Naive thymus-derived CD8-positive, alpha-beta T cell (primary cell): ENCODE measurements around the gene CLASRP. TPM values are rescaled to one million over a fixed set of nuclear protein-coding genes. Genes with fewer than 3 reads are reported as not detected.

Experiments
- ATAC-seq, 2 donors: fragments of 150-1000 bp; cut with Tn5 transposase in 1 of 2; sonication (Bioruptor Pico), chemical (Tn5 transposase) in 1 of 2; 1 replicate in 1 of 2; 2 replicates in 1 of 2; pipeline ENCODE4 v1.10.0; 2021; ENCODE audit warnings: mild to moderate bottlenecking in 2 of 2, moderate library complexity in 2 of 2
- POLR2A ChIA-PET: fragments of 350-600 bp; sonication (Branson Sonifier 250); formaldehyde crosslinking; loops from one replicate; lab custom pipeline; 2021; ENCODE audit warnings: antibody characterized with exemption; lab: Charles Lee
- DNase-seq, 10 donors: peaks; one replicate each; pipeline versions ENCODE4 v3.0.0 to v3.0.0-alpha.2; 2020 to 2022
- H3K27ac Mint-ChIP-seq, 10 donors: one replicate each; pipeline ENCODE4 v1.8.0; 2020 to 2022; ENCODE audit warnings: mild to moderate bottlenecking in 10 of 10, mixed read lengths in 10 of 10, moderate library complexity in 4 of 10, inconsistent platforms in 1 of 10
- H3K27me3 Mint-ChIP-seq, 5 donors: one replicate each; pipeline ENCODE4 v1.8.0; 2021 to 2022; ENCODE audit warnings: mixed read lengths in 5 of 5
- H3K36me3 Mint-ChIP-seq, 3 donors: one replicate each; pipeline ENCODE4 v1.8.0; 2020 to 2022; ENCODE audit warnings: mixed read lengths in 3 of 3, mild to moderate bottlenecking in 2 of 3, inconsistent platforms in 1 of 3
- H3K4me1 Mint-ChIP-seq, 4 donors: one replicate each; pipeline ENCODE4 v1.8.0; 2021 to 2022; ENCODE audit warnings: mixed read lengths in 4 of 4
- H3K4me3 Mint-ChIP-seq, 10 donors: one replicate each; pipeline ENCODE4 v1.8.0; 2020 to 2022; ENCODE audit warnings: mild to moderate bottlenecking in 10 of 10, mixed read lengths in 10 of 10, moderate library complexity in 6 of 10, inconsistent platforms in 1 of 10
- H3K9me3 Mint-ChIP-seq, 9 donors: one replicate each; pipeline ENCODE4 v1.8.0; 2020 to 2022; ENCODE audit warnings: mixed read lengths in 9 of 9, mild to moderate bottlenecking in 3 of 9, inconsistent platforms in 1 of 9, moderate library complexity in 1 of 9
- polyA plus RNA-seq, 3 donors: library from polyadenylated mRNA; unstranded; fragments of 300-500 nt; fragmentation: Illumina TruSeq; gene quantifications; one replicate each; pipeline ENCODE4 v1.2.3, GENCODE V29; 2021
- total RNA-seq, 8 experiments: library from RNA in 2 of 8; stranded (reverse) in 2 of 8; gene quantifications; one replicate each; pipeline ENCODE4 v1.2.3 and lab custom pipeline; 2021 to 2026

CLASRP gene
- total and polyA plus RNA-seq, 5 experiments from 2014 or later, result 2.0 to 150 (median 6.7) TPM

GRCh38 chr19:45027371-45027770 lies 11.5 kb upstream of the CLASRP start:
- H3K36me3 Mint-ChIP-seq, result peaks cover 0 to 47% (median 15%) of the 10 kb centered on the region in 3 donors
- H3K27ac Mint-ChIP-seq, result peak overlapping the region in 1 of 10 donors; percentile 28
- POLR2A ChIA-PET, result no interaction called here
- no peaks in the 10 kb centered on the region for H3K27me3 Mint-ChIP-seq
- H3K4me1 Mint-ChIP-seq, result no peaks in the 10 kb centered on the region
- no peak for DNase-seq
- ATAC-seq, result no peak
- no peak overlapping the region for H3K4me3 Mint-ChIP-seq
- no peaks in the 10 kb centered on the region for H3K9me3 Mint-ChIP-seq

GRCh38 chr19:45030825-45031224 lies 8.0 kb upstream of the CLASRP start:
- peaks cover 0 to 2% (median 0%) of the 10 kb centered on the region in 4 donors for H3K4me1 Mint-ChIP-seq

GRCh38 chr19:45032421-45032820 lies 6.4 kb upstream of the CLASRP start:
- Mint-ChIP-seq H3K4me1 (peaks cover 0 to 2% (median 0%) of the 10 kb centered on the region in 4 donors), H3K4me3 (no peak overlapping the region), H3K27me3 (no peaks in the 10 kb centered on the region), H3K36me3 (peaks cover 0 to 55% (median 22%) of the 10 kb centered on the region in 3 donors), H3K27ac (no peak overlapping the region), H3K9me3 (no peaks in the 10 kb centered on the region)
- no peak for ATAC-seq
- DNase-seq, result no peak
- POLR2A ChIA-PET, result no interaction called here

More at GRCh38 chr19:45030825-45031224, 8.0 kb upstream of the CLASRP start:
- no peak overlapping the region for H3K4me3 Mint-ChIP-seq
- H3K36me3 Mint-ChIP-seq, result peaks cover 0 to 61% (median 24%) of the 10 kb centered on the region in 3 donors
- H3K9me3 Mint-ChIP-seq, result no peaks in the 10 kb centered on the region
- H3K27me3 Mint-ChIP-seq, result no peaks in the 10 kb centered on the region
- H3K27ac Mint-ChIP-seq, result no peak overlapping the region
- ATAC-seq (no peak), DNase-seq (no peak)
- POLR2A ChIA-PET, result no interaction called here

GRCh38 chr19:45035755-45036154 lies 3.1 kb upstream of the CLASRP start:
- H3K36me3 Mint-ChIP-seq, result peaks cover 0 to 42% (median 14%) of the 10 kb centered on the region in 3 donors
- DNase-seq (no peak), ATAC-seq (no peak)
- H3K4me3 Mint-ChIP-seq, result no peak overlapping the region
- no peaks in the 10 kb centered on the region for H3K9me3 Mint-ChIP-seq
- POLR2A ChIA-PET, result no interaction called here
- no peaks in the 10 kb centered on the region for H3K27me3 Mint-ChIP-seq
- H3K4me1 Mint-ChIP-seq, result peaks cover 12 to 23% (median 20%) of the 10 kb centered on the region in 4 donors
- no peak overlapping the region for H3K27ac Mint-ChIP-seq

DNA sequence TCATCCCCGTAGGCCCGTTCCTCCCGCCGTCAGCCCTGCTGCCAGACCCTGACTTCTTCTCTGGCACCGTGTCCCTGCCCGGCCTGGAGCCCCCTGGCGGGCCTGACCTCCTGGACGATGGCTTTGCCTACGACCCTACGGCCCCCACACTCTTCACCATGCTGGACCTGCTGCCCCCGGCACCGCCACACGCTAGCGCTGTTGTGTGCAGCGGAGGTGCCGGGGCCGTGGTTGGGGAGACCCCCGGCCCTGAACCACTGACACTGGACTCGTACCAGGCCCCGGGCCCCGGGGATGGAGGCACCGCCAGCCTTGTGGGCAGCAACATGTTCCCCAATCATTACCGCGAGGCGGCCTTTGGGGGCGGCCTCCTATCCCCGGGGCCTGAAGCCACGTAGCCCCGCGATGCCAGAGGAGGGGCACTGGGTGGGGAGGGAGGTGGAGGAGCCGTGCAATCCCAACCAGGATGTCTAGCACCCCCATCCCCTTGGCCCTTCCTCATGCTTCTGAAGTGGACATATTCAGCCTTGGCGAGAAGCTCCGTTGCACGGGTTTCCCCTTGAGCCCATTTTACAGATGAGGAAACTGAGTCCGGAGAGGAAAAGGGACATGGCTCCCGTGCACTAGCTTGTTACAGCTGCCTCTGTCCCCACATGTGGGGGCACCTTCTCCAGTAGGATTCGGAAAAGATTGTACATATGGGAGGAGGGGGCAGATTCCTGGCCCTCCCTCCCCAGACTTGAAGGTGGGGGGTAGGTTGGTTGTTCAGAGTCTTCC lies 1.3 kb upstream of the CLASRP start:
- peak overlapping the region in 6 of 10 donors; percentile 34 to 78 (median 54) for H3K27ac Mint-ChIP-seq
- peaks cover 21 to 41% (median 34%) of the 10 kb centered on the region in 4 donors for H3K4me1 Mint-ChIP-seq

GRCh38 chr19:45040059-45040771 lies 1.4 kb downstream of the CLASRP start:
- peak overlapping the region; percentile 93 to 99 (median 97) for H3K4me3 Mint-ChIP-seq
- POLR2A ChIA-PET, result interaction anchor here (0.7 to 2.8 kb wide), 7 partner anchors 11 to 113 kb away, joined by 3 to 26 read pairs (median 7); partner anchors contain the start of genes PPP1R37, RELB and ZNF296
- no peak for ATAC-seq
- peaks cover 0 to 58% (median 7%) of the 10 kb centered on the region in 3 donors for H3K36me3 Mint-ChIP-seq
- H3K27me3 Mint-ChIP-seq, result no peaks in the 10 kb centered on the region
- peaks cover 21 to 51% (median 45%) of the 10 kb centered on the region in 4 donors for H3K4me1 Mint-ChIP-seq
- H3K9me3 Mint-ChIP-seq, result no peaks in the 10 kb centered on the region
- peak overlapping the region; percentile 67 to 99 (median 94) for H3K27ac Mint-ChIP-seq
- DNase-seq, result no peak

More for the DNA sequence above, 1.3 kb upstream of the CLASRP start:
- H3K36me3 Mint-ChIP-seq, result peaks cover 0 to 47% (median 11%) of the 10 kb centered on the region in 3 donors
- H3K9me3 Mint-ChIP-seq, result no peaks in the 10 kb centered on the region
- DNase-seq, result no peak
- H3K4me3 Mint-ChIP-seq, result peak overlapping the region; percentile 50 to 98 (median 67)
- POLR2A ChIA-PET, result interaction anchor here (1.2 to 2.8 kb wide), 3 partner anchors 27 to 83 kb away, joined by 4 to 26 read pairs (median 7); partner anchors contain the start of gene PPP1R37
- ATAC-seq, result no peak
- no peaks in the 10 kb centered on the region for H3K27me3 Mint-ChIP-seq

GRCh38 chr19:45041125-45041524 lies 2.3 kb downstream of the CLASRP start:
- Mint-ChIP-seq H3K27me3 (no peaks in the 10 kb centered on the region), H3K9me3 (no peaks in the 10 kb centered on the region), H3K27ac (peak overlapping the region in 9 of 10 donors; percentile 3 to 89 (median 73)), H3K4me3 (peak overlapping the region; percentile 33 to 95 (median 60)), H3K36me3 (peaks cover 0 to 64% (median 2%) of the 10 kb centered on the region in 3 donors), H3K4me1 (peaks cover 28 to 60% (median 53%) of the 10 kb centered on the region in 4 donors)
- ATAC-seq (no peak), DNase-seq (no peak)
- POLR2A ChIA-PET, result interaction anchor here (0.6 to 0.8 kb wide), 3 partner anchors 37 to 51 kb away, joined by 3 read pairs; partner anchors contain the start of gene GEMIN7

- POLR2A ChIA-PET, result interaction anchor here (0.6 kb wide), 1 partner anchor 110 kb away, joined by 3 read pairs; no protein-coding TSS in a partner anchor
- peak overlapping the region in 4 of 10 donors; percentile 35 to 63 (median 48) for H3K27ac Mint-ChIP-seq
- H3K4me3 Mint-ChIP-seq, result peak overlapping the region in 1 of 10 donors; percentile 29
- no peaks in the 10 kb centered on the region for H3K27me3 Mint-ChIP-seq
- DNase-seq (no peak), ATAC-seq (no peak)
- H3K9me3 Mint-ChIP-seq, result no peaks in the 10 kb centered on the region
- peaks cover 0 to 79% (median 2%) of the 10 kb centered on the region in 3 donors for H3K36me3 Mint-ChIP-seq
- peaks cover 35 to 72% (median 63%) of the 10 kb centered on the region in 4 donors for H3K4me1 Mint-ChIP-seq
Observed at GRCh38 chr19:45045671-45046353, 7.0 kb downstream of the CLASRP start.

DNA sequence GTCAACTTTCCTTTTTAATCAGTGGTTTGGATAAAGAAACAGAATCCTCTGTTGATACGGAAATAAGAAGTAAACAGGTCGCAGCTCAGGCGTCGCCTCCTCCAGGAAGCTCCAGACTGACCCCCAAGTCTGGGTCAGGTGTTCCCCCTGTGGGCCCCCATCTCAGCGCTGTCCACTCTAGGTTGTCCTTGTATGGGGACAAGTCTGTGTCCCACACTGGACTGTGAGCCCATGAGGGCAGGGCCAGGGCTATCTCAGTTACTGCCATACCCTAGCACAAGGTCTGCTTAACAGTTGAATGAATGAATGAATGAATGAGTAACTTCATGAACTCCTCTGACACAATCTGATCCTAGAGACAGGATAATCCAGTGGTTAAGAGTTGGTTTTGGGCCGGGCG lies 7.5 kb downstream of the CLASRP start:
- peak overlapping the region in 4 of 10 donors; percentile 24 to 41 (median 37) for H3K27ac Mint-ChIP-seq
- H3K9me3 Mint-ChIP-seq, result no peaks in the 10 kb centered on the region
- ATAC-seq, result no peak
- H3K4me1 Mint-ChIP-seq, result peaks cover 32 to 70% (median 61%) of the 10 kb centered on the region in 4 donors
- peaks cover 0 to 78% (median 2%) of the 10 kb centered on the region in 3 donors for H3K36me3 Mint-ChIP-seq
- H3K27me3 Mint-ChIP-seq, result no peaks in the 10 kb centered on the region
- DNase-seq, result no peak
- POLR2A ChIA-PET, result interaction anchor here (0.6 kb wide), 1 partner anchor 110 kb away, joined by 3 read pairs; no protein-coding TSS in a partner anchor
- peak overlapping the region in 3 of 10 donors; percentile 29 to 52 (median 36) for H3K4me3 Mint-ChIP-seq

- peaks cover 29 to 64% (median 56%) of the 10 kb centered on the region in 4 donors for H3K4me1 Mint-ChIP-seq
Observed at GRCh38 chr19:45047188-45047797, 8.4 kb downstream of the CLASRP start.

GRCh38 chr19:45049073-45049736 lies 10.4 kb downstream of the CLASRP start:
- POLR2A ChIA-PET, result interaction anchor here (1.1 kb wide), 1 partner anchor 16 kb away, joined by 4 read pairs; no protein-coding TSS in a partner anchor
- H3K9me3 Mint-ChIP-seq, result no peaks in the 10 kb centered on the region
- no peaks in the 10 kb centered on the region for H3K27me3 Mint-ChIP-seq
- DNase-seq, result no peak
- H3K27ac Mint-ChIP-seq, result peak overlapping the region in 7 of 10 donors; percentile 6 to 85 (median 52)
- H3K4me3 Mint-ChIP-seq, result no peak overlapping the region
- peaks cover 0 to 75% (median 3%) of the 10 kb centered on the region in 3 donors for H3K36me3 Mint-ChIP-seq
- ATAC-seq, result no peak
- H3K4me1 Mint-ChIP-seq, result peaks cover 29 to 65% (median 51%) of the 10 kb centered on the region in 4 donors

More at GRCh38 chr19:45047188-45047797, 8.4 kb downstream of the CLASRP start:
- Mint-ChIP-seq H3K9me3 (no peaks in the 10 kb centered on the region), H3K27me3 (no peaks in the 10 kb centered on the region), H3K27ac (peak overlapping the region; percentile 38 to 88 (median 79)), H3K36me3 (peaks cover 0 to 77% (median 0%) of the 10 kb centered on the region in 3 donors), H3K4me3 (peak overlapping the region in 9 of 10 donors; percentile 13 to 81 (median 43))
- DNase-seq (peak in 1 of 10 donors; percentile 12), ATAC-seq (peak; percentile 68 to 79)
- POLR2A ChIA-PET, result interaction anchor here (1.2 kb wide), 1 partner anchor 8 kb away, joined by 5 read pairs; the partner anchor contains the start of gene CLASRP
